ENCODE results near the gene NUBP2. TPM values are rescaled to one million over a fixed set of nuclear protein-coding genes. Genes with fewer than 3 reads are reported as not detected.
A peak's percentile ranks its signal among the peaks of the same experiment; 100 is the strongest.

NUBP2 gene
- total RNA-seq, 1 experiment from 2014 or later = 123 TPM

- DNase-seq (ENCODE audit: low read depth) = no peak
Observed at GRCh38 chr16:1825381-1825863, 42.7 kb downstream of the NUBP2 start.

GRCh38 chr16:1825864-1826690 lies 43.3 kb downstream of the NUBP2 start:
- no peak for DNase-seq (ENCODE audit: low read depth)

- peak; percentile 96 for DNase-seq (ENCODE audit: low read depth)
Observed at GRCh38 chr16:1826691-1827573, 44.2 kb downstream of the NUBP2 start, which contains the start of the genes FAHD1 and HAGH. FAHD1 (plus strand) TSS chr16:1827206; CDS start chr16:1827239, 33 bp downstream. HAGH (minus strand) TSS chr16:1826825; CDS start chr16:1826787, 38 bp downstream.

DNA sequence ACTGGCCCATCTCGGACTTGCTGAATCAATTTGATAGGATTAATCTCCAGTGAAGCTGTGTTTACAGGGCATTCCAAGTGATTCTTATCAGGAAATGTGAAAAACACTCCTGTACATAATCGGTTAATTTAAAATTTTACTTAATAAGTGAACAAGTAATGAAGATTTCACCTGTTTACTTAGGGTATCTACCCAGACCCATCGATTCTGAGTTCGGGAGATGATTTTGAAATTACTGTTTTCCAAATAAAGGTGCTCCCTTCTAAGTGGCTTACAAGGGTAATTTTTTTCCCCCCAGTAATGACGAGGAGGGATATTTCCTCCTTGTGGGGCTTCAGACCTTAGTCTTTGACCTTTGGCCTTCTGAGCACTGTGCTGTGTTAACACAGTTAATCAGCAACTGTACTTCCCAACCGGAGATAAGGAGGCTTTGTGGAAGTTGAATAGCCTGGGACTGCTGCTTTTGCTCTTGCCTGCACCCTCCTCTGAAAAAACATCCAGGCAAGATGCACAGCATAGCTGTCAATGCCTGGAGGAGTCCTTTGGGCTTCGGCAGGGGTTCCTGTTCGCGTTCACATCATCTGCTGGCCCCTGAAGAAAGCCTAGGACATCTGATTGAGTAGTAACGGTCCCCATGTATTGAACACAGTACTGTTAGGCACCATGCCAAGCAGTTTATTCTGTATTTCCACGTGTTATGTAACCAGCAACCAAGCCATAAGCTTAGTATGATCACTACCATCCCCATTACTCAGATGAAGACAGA lies 46.1 kb downstream of the NUBP2 start:
- no peak for DNase-seq (ENCODE audit: low read depth)

GRCh38 chr16:1830213-1830612 lies 47.5 kb downstream of the NUBP2 start:
- no peak for DNase-seq (ENCODE audit: low read depth)

GRCh38 chr16:1831186-1832075 lies 48.7 kb downstream of the NUBP2 start:
- no peak for DNase-seq (ENCODE audit: low read depth)

GRCh38 chr16:1832838-1833454 lies 50.2 kb downstream of the NUBP2 start:
- no peak for DNase-seq (ENCODE audit: low read depth)

- DNase-seq (ENCODE audit: low read depth) = no peak
Observed at GRCh38 chr16:1834096-1834495, 51.3 kb downstream of the NUBP2 start.

Small RNAs within 50 kb of the gene (small RNA-seq; reads per million reads assigned to genes)
- not detected for gene MIR3177

Other genes with a start within 250 kb of the NUBP2 start
- 35.7 and 37.2 TPM in 2 replicates for gene TMEM204, start 249.3 kb upstream of the NUBP2 start, total RNA-seq (2014; rRNA removed; shearing (Covaris generic))
- 3.3 and 5.0 TPM in 2 replicates for gene IFT140, start 170.9 kb upstream of the NUBP2 start, total RNA-seq (2014; rRNA removed; shearing (Covaris generic))
- gene CRAMP1, start 170.6 kb upstream of the NUBP2 start, total RNA-seq (2014; rRNA removed; shearing (Covaris generic)) = 5.7 and 7.0 TPM in 2 replicates
- 87.1 and 111 TPM in 2 replicates for gene JPT2, start 104.7 kb upstream of the NUBP2 start, total RNA-seq (2014; rRNA removed; shearing (Covaris generic))
- 24.4 and 27.4 TPM in 2 replicates for gene MAPK8IP3, start 76.8 kb upstream of the NUBP2 start, total RNA-seq (2014; rRNA removed; shearing (Covaris generic))
- 7.3 and 7.4 TPM in 2 replicates for gene NME3, start 11.4 kb upstream of the NUBP2 start, total RNA-seq (2014; rRNA removed; shearing (Covaris generic))
- gene EME2, start 10.2 kb upstream of the NUBP2 start, total RNA-seq (2014; rRNA removed; shearing (Covaris generic)) = 6.3 and 7.3 TPM in 2 replicates
- 248 and 271 TPM in 2 replicates for gene MRPS34, start 9.8 kb upstream of the NUBP2 start, total RNA-seq (2014; rRNA removed; shearing (Covaris generic))
- 28.7 and 31.2 TPM in 2 replicates for gene SPSB3, start 389 bp upstream of the NUBP2 start, total RNA-seq (2014; rRNA removed; shearing (Covaris generic))
- not detected in 2 replicates for gene IGFALS, start 10.7 kb downstream of the NUBP2 start, total RNA-seq (2014; rRNA removed; shearing (Covaris generic))
- gene HAGH, start 43.9 kb downstream of the NUBP2 start, total RNA-seq (2014; rRNA removed; shearing (Covaris generic)) = 35.9 and 45.7 TPM in 2 replicates
- gene FAHD1, start 44.2 kb downstream of the NUBP2 start, total RNA-seq (2014; rRNA removed; shearing (Covaris generic)) = 78.8 and 81.1 TPM in 2 replicates
- gene MEIOB, start 89.2 kb downstream of the NUBP2 start, total RNA-seq (2014; rRNA removed; shearing (Covaris generic)) = not detected in 2 replicates
- gene HS3ST6, start 135.5 kb downstream of the NUBP2 start, total RNA-seq (2014; rRNA removed; shearing (Covaris generic)) = not detected in 2 replicates
- 26.1 and 38.7 TPM in 2 replicates for gene MSRB1, start 160.2 kb downstream of the NUBP2 start, total RNA-seq (2014; rRNA removed; shearing (Covaris generic))
- not detected in 2 replicates for gene RPL3L, start 171.7 kb downstream of the NUBP2 start, total RNA-seq (2014; rRNA removed; shearing (Covaris generic))
- gene NDUFB10, start 176.6 kb downstream of the NUBP2 start, total RNA-seq (2014; rRNA removed; shearing (Covaris generic)) = 559 and 621 TPM in 2 replicates
- gene RPS2, start 181.9 kb downstream of the NUBP2 start, total RNA-seq (2014; rRNA removed; shearing (Covaris generic)) = 5,088 and 5,569 TPM in 2 replicates
- not detected in 2 replicates for gene RNF151, start 183.9 kb downstream of the NUBP2 start, total RNA-seq (2014; rRNA removed; shearing (Covaris generic))
- gene TBL3, start 189.1 kb downstream of the NUBP2 start, total RNA-seq (2014; rRNA removed; shearing (Covaris generic)) = 47.8 and 53.4 TPM in 2 replicates
- 0.43 TPM in 1 of 2 replicates, not detected in the other for gene NOXO1, start 198.5 kb downstream of the NUBP2 start, total RNA-seq (2014; rRNA removed; shearing (Covaris generic))
- gene GFER, start 201.2 kb downstream of the NUBP2 start, total RNA-seq (2014; rRNA removed; shearing (Covaris generic)) = 75.7 and 85.5 TPM in 2 replicates
- gene SYNGR3, start 207.0 kb downstream of the NUBP2 start, total RNA-seq (2014; rRNA removed; shearing (Covaris generic)) = 2.4 and 2.5 TPM in 2 replicates
- gene ZNF598, start 226.9 kb downstream of the NUBP2 start, total RNA-seq (2014; rRNA removed; shearing (Covaris generic)) = 46.2 and 50.4 TPM in 2 replicates
- 0.30 and 0.35 TPM in 2 replicates for gene NPW, start 236.8 kb downstream of the NUBP2 start, total RNA-seq (2014; rRNA removed; shearing (Covaris generic))
- 118 and 158 TPM in 2 replicates for gene NHERF2, start 243.9 kb downstream of the NUBP2 start, total RNA-seq (2014; rRNA removed; shearing (Covaris generic))